ENCODE results near the gene C6orf47. TPM values are rescaled to one million over a fixed set of nuclear protein-coding genes. Genes with fewer than 3 reads are reported as not detected.

The C6orf47 gene
- total RNA-seq, 3 donors from 2014 or later (not counting 1 experiment from before 2014, with no cell fraction given) = 25.9 to 29.9 (median 27.4) TPM

DNA sequence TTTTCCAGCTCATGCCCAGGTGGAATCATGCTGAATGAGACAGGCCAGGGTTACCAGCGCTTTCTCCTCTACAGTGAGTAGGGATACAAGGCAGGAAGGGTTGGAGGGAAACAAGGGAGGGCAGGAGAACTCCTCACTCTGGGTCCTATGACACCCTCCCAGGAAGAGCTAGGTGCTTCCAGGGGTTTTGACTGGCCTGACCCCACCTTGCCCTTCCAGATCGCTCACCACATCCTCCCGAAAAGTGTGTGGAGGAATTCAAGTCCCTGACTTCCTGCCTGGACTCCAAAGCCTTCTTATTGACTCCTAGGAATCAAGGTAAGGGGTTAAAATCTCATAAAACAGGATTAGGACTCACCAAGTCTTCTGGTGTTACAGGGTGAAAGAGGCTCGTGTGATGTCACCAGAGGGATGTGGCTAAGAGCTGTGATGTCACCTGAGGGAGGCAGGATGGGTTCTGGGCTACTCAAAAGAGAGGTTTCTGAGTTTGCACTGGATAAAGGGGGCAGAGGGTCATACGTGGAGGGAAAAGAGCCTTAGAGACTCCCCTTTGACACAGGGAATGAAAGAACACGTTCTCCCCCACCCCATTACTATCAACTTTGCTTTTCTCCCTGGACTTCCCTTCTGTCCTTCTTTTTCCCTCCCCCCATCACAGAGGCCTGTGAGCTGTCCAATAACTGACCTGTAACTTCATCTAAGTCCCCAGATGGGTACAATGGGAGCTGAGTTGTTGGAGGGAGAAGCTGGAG, 3.0 kb downstream of the C6orf47 start:
- H3K27ac ChIP-seq (ENCODE audit: low read length) = no peak overlapping the region
- no peaks in the 10 kb centered on the region for H3K27me3 ChIP-seq (ENCODE audit: control insufficient read depth, insufficient read depth, low read length)
- Mint-ChIP-seq H3K27ac (peak overlapping the region; percentile 83 to 89), H3K27me3 (ENCODE audit: low read depth in 2 of 2) (no peaks in the 10 kb centered on the region), H3K4me1 (peaks cover 41 to 62% of the 10 kb centered on the region in 2 donors), H3K36me3 (no peaks in the 10 kb centered on the region), H3K9me3 (no peaks in the 10 kb centered on the region), H3K4me3 (peak overlapping the region; percentile 65)
- no peaks in the 10 kb centered on the region for H3K9me3 ChIP-seq (ENCODE audit: control insufficient read depth, insufficient read depth, low read length)
- peaks cover 60% of the 10 kb centered on the region for H3K4me1 ChIP-seq (ENCODE audit: control insufficient read depth, insufficient read depth, low read length)
- WGBS (ENCODE audit: insufficient coverage) = 89% methylated on average over 5 of the region's 6 CpGs
- intact Hi-C loops (cut with micrococcal nuclease) = no loop called here
- peaks cover 17% of the 10 kb centered on the region for H3K36me3 ChIP-seq (ENCODE audit: control insufficient read depth, insufficient read depth, low read length)
- ATAC-seq (no peak), DNase-seq (peak in 1 of 2 donors; percentile 57)
- TF ChIP-seq, protein P1, sequence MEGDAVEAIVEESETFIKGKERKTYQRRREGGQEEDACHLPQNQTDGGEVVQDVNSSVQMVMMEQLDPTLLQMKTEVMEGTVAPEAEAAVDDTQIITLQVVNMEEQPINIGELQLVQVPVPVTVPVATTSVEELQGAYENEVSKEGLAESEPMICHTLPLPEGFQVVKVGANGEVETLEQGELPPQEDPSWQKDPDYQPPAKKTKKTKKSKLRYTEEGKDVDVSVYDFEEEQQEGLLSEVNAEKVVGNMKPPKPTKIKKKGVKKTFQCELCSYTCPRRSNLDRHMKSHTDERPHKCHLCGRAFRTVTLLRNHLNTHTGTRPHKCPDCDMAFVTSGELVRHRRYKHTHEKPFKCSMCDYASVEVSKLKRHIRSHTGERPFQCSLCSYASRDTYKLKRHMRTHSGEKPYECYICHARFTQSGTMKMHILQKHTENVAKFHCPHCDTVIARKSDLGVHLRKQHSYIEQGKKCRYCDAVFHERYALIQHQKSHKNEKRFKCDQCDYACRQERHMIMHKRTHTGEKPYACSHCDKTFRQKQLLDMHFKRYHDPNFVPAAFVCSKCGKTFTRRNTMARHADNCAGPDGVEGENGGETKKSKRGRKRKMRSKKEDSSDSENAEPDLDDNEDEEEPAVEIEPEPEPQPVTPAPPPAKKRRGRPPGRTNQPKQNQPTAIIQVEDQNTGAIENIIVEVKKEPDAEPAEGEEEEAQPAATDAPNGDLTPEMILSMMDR (IDR thresholded peaks at IDR 0.05) = no peak
- no peak overlapping the region for H3K4me3 ChIP-seq (ENCODE audit: low read length)

DNA sequence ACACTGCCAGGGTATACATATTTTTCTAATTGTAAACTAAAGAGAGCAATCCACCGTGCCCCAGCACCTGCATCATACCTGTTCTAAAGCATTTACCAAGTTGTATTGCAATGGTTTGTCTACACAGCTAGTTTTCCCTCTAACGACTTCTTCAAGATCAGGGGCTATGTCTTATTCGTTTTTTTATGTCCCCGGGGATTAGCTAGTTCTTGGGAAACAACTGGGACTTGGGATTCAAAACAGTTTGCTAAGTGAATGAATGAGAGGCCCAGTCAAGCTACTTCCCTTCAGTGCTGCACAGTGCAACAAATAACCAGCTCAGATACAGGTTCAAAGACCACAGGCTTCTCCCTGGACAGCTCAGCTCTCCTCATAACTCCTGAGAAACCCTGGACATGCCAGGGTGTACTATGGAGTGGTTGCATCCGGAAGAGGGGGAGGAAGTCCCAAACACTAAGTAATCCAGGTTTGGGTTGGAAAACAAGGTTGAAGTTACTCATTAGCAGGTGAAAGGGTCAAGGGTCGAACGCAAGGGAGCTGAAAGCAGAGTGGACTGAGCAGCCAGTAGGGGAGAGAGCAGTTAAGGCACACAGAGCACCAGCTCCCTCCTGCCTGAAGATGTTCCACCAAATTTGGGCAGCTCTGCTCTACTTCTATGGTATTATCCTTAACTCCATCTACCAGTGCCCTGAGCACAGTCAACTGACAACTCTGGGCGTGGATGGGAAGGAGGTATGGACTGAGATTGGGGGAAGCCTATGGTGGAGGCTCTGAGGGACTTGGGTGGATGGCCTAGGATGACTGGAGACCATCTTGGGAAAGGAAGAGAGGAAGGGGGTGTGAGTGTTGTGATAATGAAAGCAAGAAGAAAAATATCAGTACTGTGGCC, 5.0 kb downstream of the C6orf47 start, which contains the start of gene APOM:
Gene APOM, plus strand, starts transcription at position 546 of the 889 bp plus-strand sequence. Its CDS starts 73 bp downstream, at position 619.
- WGBS (ENCODE audit: insufficient coverage) = 96% methylated on average over 8 of the region's 8 CpGs
- H3K4me3 Mint-ChIP-seq = peak within 1 kb of the TSS; percentile 35

DNA sequence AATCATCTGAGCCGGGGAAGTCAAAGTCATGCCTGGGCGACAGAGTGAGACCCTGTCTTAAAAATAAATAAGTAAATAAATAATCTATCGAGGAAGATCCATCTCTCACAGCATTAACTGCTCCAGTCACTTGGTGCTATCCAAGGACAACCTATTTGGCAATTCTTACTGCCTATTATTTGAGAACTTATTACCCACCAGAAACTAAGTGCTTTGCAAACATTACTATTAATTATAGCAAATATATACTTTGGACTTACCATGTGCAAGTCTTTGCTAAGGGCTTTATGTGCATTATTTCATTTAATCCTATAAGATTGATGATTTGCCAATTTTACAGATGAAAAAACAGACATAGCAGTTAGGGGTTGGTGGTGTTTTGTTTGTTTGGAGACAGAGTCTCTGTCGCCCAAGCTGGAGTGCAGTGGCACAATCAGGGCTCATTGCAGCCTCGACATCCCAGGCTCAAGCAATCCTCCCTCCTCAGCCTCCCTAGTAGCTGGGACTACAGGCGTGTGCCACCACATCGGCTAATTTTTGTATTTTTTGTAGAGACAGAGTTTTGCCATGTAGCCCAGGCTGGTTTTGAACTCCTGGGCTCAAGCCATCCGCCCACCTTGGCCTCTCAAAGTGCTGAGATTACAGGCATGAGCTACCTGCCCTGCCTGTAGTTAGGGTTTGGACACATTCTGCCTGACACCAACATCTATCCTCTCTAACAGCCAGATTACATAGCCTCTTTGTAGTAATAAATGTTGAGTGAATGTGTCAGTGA, 5.8 kb downstream of the C6orf47 start:
- TF ChIP-seq, protein P1 (IDR thresholded peaks at IDR 0.05) = no peak
- DNase-seq (no peak), ATAC-seq (no peak)
- no peaks in the 10 kb centered on the region for H3K36me3 Mint-ChIP-seq
- H3K27ac Mint-ChIP-seq = peak overlapping the region in 1 of 2 donors; percentile 47
- no peaks in the 10 kb centered on the region for H3K27me3 ChIP-seq (ENCODE audit: control insufficient read depth, insufficient read depth, low read length)
- H3K9me3 ChIP-seq (ENCODE audit: control insufficient read depth, insufficient read depth, low read length) = no peaks in the 10 kb centered on the region
- H3K4me1 ChIP-seq (ENCODE audit: control insufficient read depth, insufficient read depth, low read length) = peaks cover 48% of the 10 kb centered on the region
- WGBS (ENCODE audit: insufficient coverage) = 93% methylated on average over 7 of the region's 8 CpGs
- intact Hi-C loops (cut with micrococcal nuclease) = loop anchor here (5.0 kb wide), 2 partner anchors 48 to 83 kb away; partner anchors contain the start of genes ABHD16A and CLIC1
- peaks cover 15% of the 10 kb centered on the region for H3K36me3 ChIP-seq (ENCODE audit: control insufficient read depth, insufficient read depth, low read length)
- H3K27ac ChIP-seq (ENCODE audit: low read length) = no peak overlapping the region
- peaks cover 60 to 70% of the 10 kb centered on the region in 2 donors for H3K4me1 Mint-ChIP-seq
- no peak overlapping the region for H3K4me3 Mint-ChIP-seq
- no peaks in the 10 kb centered on the region for H3K9me3 Mint-ChIP-seq
- no peaks in the 10 kb centered on the region for H3K27me3 Mint-ChIP-seq (ENCODE audit: low read depth in 2 of 2)
- H3K4me3 ChIP-seq (ENCODE audit: low read length) = no peak overlapping the region

More for the DNA sequence above, 5.0 kb downstream of the C6orf47 start, which contains the start of gene APOM:
- no peak within 1 kb of the TSS for H3K4me3 ChIP-seq (ENCODE audit: low read length)
- no peaks in the 10 kb centered on the region for H3K9me3 ChIP-seq (ENCODE audit: control insufficient read depth, insufficient read depth, low read length)
- Mint-ChIP-seq H3K9me3 (no peaks in the 10 kb centered on the region), H3K27ac (peak within 1 kb of the TSS; percentile 47 to 83), H3K36me3 (no peaks in the 10 kb centered on the region), H3K4me1 (peaks cover 61 to 70% of the 10 kb centered on the region in 2 donors), H3K27me3 (ENCODE audit: low read depth in 2 of 2) (no peaks in the 10 kb centered on the region)
- no peak for DNase-seq
- no peak within 1 kb of the TSS for H3K27ac ChIP-seq (ENCODE audit: low read length)
- H3K4me1 ChIP-seq (ENCODE audit: control insufficient read depth, insufficient read depth, low read length) = peaks cover 55% of the 10 kb centered on the region
- no peak for ATAC-seq
- H3K36me3 ChIP-seq (ENCODE audit: control insufficient read depth, insufficient read depth, low read length) = peaks cover 10% of the 10 kb centered on the region
- H3K27me3 ChIP-seq (ENCODE audit: control insufficient read depth, insufficient read depth, low read length) = no peaks in the 10 kb centered on the region
- intact Hi-C loops (cut with micrococcal nuclease) = no loop called here
- TF ChIP-seq, protein P1 (IDR thresholded peaks at IDR 0.05) = no peak
